ENCODE results near the gene FOXP2. TPM values are rescaled to one million over a fixed set of nuclear protein-coding genes. Genes with fewer than 3 reads are reported as not detected.

Gene FOXP2
- total RNA-seq, 1 donor from 2014 or later: 7.6 TPM

DNA sequence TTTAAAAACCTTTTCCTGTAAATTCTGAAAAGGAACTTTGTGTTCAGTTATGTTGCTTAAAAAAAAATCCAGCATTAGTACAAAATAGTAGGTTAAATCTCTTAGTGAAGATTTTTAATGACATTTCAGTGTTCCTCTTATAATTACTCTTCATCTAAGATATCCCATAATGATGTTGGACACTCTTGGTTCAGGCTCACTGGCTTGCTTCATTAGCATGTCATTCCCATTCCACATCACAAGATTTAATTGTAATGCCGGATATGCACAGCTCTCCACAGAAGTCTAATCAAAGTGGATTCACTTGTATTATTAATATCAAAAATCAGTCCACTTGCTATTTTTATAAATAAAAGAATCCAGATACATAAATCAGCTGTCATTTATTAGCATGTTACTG lies 327.3 kb downstream of the FOXP2 start:
- no peaks in the 10 kb centered on the region for H3K9me3 ChIP-seq
- no peak overlapping the region for H3K27ac ChIP-seq
- DNase-seq (no peak), ATAC-seq (no peak)
- intact Hi-C loops (cut with DNase I): no loop called here
- TF ChIP-seq, protein P1, sequence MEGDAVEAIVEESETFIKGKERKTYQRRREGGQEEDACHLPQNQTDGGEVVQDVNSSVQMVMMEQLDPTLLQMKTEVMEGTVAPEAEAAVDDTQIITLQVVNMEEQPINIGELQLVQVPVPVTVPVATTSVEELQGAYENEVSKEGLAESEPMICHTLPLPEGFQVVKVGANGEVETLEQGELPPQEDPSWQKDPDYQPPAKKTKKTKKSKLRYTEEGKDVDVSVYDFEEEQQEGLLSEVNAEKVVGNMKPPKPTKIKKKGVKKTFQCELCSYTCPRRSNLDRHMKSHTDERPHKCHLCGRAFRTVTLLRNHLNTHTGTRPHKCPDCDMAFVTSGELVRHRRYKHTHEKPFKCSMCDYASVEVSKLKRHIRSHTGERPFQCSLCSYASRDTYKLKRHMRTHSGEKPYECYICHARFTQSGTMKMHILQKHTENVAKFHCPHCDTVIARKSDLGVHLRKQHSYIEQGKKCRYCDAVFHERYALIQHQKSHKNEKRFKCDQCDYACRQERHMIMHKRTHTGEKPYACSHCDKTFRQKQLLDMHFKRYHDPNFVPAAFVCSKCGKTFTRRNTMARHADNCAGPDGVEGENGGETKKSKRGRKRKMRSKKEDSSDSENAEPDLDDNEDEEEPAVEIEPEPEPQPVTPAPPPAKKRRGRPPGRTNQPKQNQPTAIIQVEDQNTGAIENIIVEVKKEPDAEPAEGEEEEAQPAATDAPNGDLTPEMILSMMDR (IDR thresholded peaks at IDR 0.05): no peak
- no peaks in the 10 kb centered on the region for H3K4me1 ChIP-seq
- H3K27me3 ChIP-seq: no peaks in the 10 kb centered on the region
- H3K4me3 ChIP-seq: no peak overlapping the region
- no peaks in the 10 kb centered on the region for H3K36me3 ChIP-seq

Small RNAs within 50 kb of the gene (microRNA-seq; reads per million reads assigned to microRNA genes)
- not detected for gene MIR3666 (ENCODE audit: borderline microRNAs expressed)
